Measurements from ENCODE around the gene MADCAM1.
A peak's percentile ranks its signal among the peaks of the same experiment; 100 is the strongest.

The MADCAM1 gene

DNA sequence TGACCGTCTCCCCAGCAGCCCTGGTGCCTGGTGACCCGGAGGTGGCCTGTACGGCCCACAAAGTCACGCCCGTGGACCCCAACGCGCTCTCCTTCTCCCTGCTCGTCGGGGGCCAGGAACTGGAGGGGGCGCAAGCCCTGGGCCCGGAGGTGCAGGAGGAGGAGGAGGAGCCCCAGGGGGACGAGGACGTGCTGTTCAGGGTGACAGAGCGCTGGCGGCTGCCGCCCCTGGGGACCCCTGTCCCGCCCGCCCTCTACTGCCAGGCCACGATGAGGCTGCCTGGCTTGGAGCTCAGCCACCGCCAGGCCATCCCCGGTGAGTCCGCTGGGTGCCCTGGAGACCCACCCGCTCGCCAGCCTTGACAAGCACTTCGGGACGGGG lies 2.2 kb downstream of the MADCAM1 start:
- POLR2A ChIA-PET, result no interaction called here
- DNase-seq (ENCODE audit: extremely low spot score), result no peak
- TF ChIP-seq CTCF (IDR thresholded peaks at IDR 0.05; ENCODE audit: control extremely low read depth, extremely low read depth, low read depth, missing control alignments), result no peak
- CTCF ChIA-PET, result interaction anchor here (1.2 kb wide), 2 partner anchors 8 to 12 kb away, joined by 3 to 6 read pairs; no protein-coding TSS in a partner anchor

- ChIA-PET CTCF (interaction anchor here (2.3 kb wide), 1 partner anchor 11 kb away, joined by 10 read pairs; no protein-coding TSS in a partner anchor), POLR2A (no interaction called here)
- DNase-seq (ENCODE audit: extremely low spot score), result no peak
- no peak for TF ChIP-seq CTCF (IDR thresholded peaks at IDR 0.05; ENCODE audit: control extremely low read depth, extremely low read depth, low read depth, missing control alignments)
These were observed 2.8 kb downstream of the MADCAM1 start for GRCh38 chr19:498977-499623.

DNA sequence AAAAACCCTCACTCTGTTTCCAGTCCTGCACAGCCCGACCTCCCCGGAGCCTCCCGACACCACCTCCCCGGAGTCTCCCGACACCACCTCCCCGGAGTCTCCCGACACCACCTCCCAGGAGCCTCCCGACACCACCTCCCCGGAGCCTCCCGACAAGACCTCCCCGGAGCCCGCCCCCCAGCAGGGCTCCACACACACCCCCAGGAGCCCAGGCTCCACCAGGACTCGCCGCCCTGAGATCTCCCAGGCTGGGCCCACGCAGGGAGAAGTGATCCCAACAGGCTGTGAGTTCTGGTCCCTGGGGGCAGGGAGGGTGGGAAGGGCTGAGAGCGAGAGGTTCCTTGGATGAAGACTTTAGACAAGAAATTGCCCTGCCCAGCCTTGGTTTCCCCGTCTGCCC lies 5.4 kb downstream of the MADCAM1 start:
- ChIA-PET CTCF (no interaction called here), POLR2A (no interaction called here)
- no peak for DNase-seq (ENCODE audit: extremely low spot score)
- no peak for TF ChIP-seq CTCF (IDR thresholded peaks at IDR 0.05; ENCODE audit: control extremely low read depth, extremely low read depth, low read depth, missing control alignments)

- no peak for TF ChIP-seq CTCF (IDR thresholded peaks at IDR 0.05; ENCODE audit: control extremely low read depth, extremely low read depth, low read depth, missing control alignments)
- ChIA-PET CTCF (interaction anchor here (1.1 to 2.9 kb wide), 2 partner anchors 9 to 258 kb away, joined by 6 to 18 read pairs; partner anchors contain the start of gene MADCAM1), POLR2A (no interaction called here)
- DNase-seq (ENCODE audit: extremely low spot score), result no peak
These were observed 8.3 kb downstream of the MADCAM1 start for GRCh38 chr19:504616-505015.

GRCh38 chr19:506404-507285 lies 10.4 kb downstream of the MADCAM1 start:
- POLR2A ChIA-PET, result interaction anchor here (1.1 kb wide), 2 partner anchors 18 to 25 kb away, joined by 10 to 11 read pairs; partner anchors contain the start of gene CDC34
- peak; percentile 98 for DNase-seq (ENCODE audit: extremely low spot score)
- TF ChIP-seq CTCF (IDR thresholded peaks at IDR 0.05; ENCODE audit: control extremely low read depth, extremely low read depth, low read depth, missing control alignments), result peak; percentile 92
- CTCF ChIA-PET, result interaction anchor here (0.7 to 2.9 kb wide), 24 partner anchors 9 to 259 kb away, joined by 3 to 18 read pairs (median 3); partner anchors contain the start of genes CDC34, MADCAM1 and MIER2
